Measurements from ENCODE around the gene PLPPR1. TPM values are rescaled to one million over a fixed set of nuclear protein-coding genes. Genes with fewer than 3 reads are reported as not detected.

The PLPPR1 gene
- total RNA-seq, 1 experiment from 2014 or later: not detected

DNA sequence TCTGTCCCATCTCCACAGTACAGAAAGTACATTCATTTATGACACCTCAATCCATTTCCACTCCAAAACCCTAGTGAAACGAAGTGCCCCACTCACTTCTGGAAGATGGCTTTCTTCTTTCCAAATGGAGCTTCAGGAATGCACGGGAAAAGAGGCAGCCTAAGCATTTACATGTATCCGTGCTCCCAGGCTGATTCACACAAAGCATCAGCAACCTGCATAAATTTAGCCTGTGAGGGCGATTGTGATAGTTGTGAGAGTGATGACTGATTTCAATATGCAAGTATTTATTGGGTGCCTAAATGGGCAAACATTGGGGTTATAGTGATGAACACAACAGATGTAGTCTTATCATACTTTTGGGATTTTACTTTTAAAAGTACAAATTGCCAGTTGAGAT is 86.6 kb downstream of the PLPPR1 start:
- Mint-ChIP-seq H3K4me3 (ENCODE audit: low read depth, unreplicated experiment) (no peak overlapping the region), H3K9me3 (ENCODE audit: low read depth, unreplicated experiment) (no peaks in the 10 kb centered on the region), H3K36me3 (ENCODE audit: insufficient read depth, unreplicated experiment) (no peaks in the 10 kb centered on the region), H3K27ac (ENCODE audit: unreplicated experiment) (no peak overlapping the region), H3K27me3 (ENCODE audit: unreplicated experiment) (peaks cover 44% of the 10 kb centered on the region), H3K4me1 (ENCODE audit: low read depth, unreplicated experiment) (no peaks in the 10 kb centered on the region)
- CTCF ChIA-PET: no interaction called here
- intact Hi-C loops (cut with micrococcal nuclease; ENCODE audit: unreplicated experiment): loop anchor here (10.0 kb wide), 1 partner anchor 340 kb away; no protein-coding TSS in a partner anchor
- TF ChIP-seq, protein P1, sequence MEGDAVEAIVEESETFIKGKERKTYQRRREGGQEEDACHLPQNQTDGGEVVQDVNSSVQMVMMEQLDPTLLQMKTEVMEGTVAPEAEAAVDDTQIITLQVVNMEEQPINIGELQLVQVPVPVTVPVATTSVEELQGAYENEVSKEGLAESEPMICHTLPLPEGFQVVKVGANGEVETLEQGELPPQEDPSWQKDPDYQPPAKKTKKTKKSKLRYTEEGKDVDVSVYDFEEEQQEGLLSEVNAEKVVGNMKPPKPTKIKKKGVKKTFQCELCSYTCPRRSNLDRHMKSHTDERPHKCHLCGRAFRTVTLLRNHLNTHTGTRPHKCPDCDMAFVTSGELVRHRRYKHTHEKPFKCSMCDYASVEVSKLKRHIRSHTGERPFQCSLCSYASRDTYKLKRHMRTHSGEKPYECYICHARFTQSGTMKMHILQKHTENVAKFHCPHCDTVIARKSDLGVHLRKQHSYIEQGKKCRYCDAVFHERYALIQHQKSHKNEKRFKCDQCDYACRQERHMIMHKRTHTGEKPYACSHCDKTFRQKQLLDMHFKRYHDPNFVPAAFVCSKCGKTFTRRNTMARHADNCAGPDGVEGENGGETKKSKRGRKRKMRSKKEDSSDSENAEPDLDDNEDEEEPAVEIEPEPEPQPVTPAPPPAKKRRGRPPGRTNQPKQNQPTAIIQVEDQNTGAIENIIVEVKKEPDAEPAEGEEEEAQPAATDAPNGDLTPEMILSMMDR (IDR thresholded peaks at IDR 0.05; ENCODE audit: unreplicated experiment): no peak
- DNase-seq: no peak
- no TSS peak for BruUV-seq (replicated peaks)

DNA sequence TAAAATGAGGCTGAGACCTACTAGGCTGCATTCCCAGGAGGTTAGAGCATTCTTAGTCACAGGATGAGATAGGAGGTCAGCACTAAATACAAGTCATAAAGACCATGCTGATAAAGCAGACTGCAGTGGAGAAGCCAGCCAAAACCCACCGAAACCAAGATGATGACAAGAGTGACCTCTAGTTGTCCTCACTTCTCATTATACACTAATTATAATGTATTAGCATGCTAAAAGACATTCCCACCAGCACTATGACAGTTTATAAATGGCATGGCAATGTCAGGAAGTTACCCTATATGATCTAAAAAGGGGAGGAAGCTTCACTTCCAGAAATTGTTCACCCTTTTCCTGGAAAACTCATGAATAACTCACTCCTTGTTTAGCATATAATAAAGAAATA is 88.6 kb downstream of the PLPPR1 start:
- no peak overlapping the region for H3K27ac Mint-ChIP-seq (ENCODE audit: unreplicated experiment)
- intact Hi-C loops (cut with micrococcal nuclease; ENCODE audit: unreplicated experiment): loop anchor here (10.0 kb wide), 1 partner anchor 338 kb away; no protein-coding TSS in a partner anchor
- H3K27me3 Mint-ChIP-seq (ENCODE audit: unreplicated experiment): peaks cover 44% of the 10 kb centered on the region
- H3K9me3 Mint-ChIP-seq (ENCODE audit: low read depth, unreplicated experiment): no peaks in the 10 kb centered on the region
- H3K4me3 Mint-ChIP-seq (ENCODE audit: low read depth, unreplicated experiment): no peak overlapping the region
- CTCF ChIA-PET: interaction anchor here (0.7 kb wide), 2 partner anchors 504 to 515 kb away, joined by 3 read pairs; no protein-coding TSS in a partner anchor
- H3K36me3 Mint-ChIP-seq (ENCODE audit: insufficient read depth, unreplicated experiment): no peaks in the 10 kb centered on the region
- BruUV-seq (replicated peaks): no TSS peak
- DNase-seq: no peak
- no peaks in the 10 kb centered on the region for H3K4me1 Mint-ChIP-seq (ENCODE audit: low read depth, unreplicated experiment)
- TF ChIP-seq, protein P1 (IDR thresholded peaks at IDR 0.05; ENCODE audit: unreplicated experiment): no peak

DNA sequence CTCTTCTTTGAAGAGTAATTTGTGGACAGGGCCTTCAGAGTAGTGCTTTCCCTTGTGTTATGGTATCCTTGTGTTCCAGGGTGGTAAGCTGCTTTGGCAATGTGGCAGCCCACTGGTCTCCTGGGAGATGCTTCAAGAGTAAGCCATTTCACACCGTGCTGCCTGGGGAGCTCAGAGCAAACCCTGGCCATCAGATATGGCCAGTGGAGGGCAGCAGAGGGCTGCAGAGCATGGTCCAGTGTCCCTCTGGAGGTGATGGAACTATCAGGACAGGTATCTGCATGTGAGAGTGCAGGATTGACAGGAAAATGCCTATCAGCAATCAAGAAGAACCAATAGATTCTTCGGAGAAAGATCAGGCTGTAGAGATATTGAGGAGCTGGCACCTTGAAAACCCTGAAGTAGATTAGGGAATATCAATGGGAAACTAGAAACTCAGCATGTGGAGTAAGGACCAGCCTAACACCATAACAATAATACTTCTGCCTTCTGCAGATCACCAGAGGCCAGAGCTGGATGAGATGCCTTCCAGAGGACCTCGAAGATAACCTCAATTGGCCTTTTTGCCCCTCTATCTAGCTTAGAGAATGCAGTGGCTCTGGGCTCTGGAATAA is 90.8 kb downstream of the PLPPR1 start:
- DNase-seq: peak; percentile 76
- TF ChIP-seq, protein P1 (IDR thresholded peaks at IDR 0.05; ENCODE audit: unreplicated experiment): peak; percentile 69
- intact Hi-C loops (cut with micrococcal nuclease; ENCODE audit: unreplicated experiment): loop anchor here (1.0 to 10.0 kb wide), 4 partner anchors 116 to 411 kb away; no protein-coding TSS in a partner anchor
- Mint-ChIP-seq H3K9me3 (ENCODE audit: low read depth, unreplicated experiment) (no peaks in the 10 kb centered on the region), H3K27me3 (ENCODE audit: unreplicated experiment) (peaks cover 33% of the 10 kb centered on the region), H3K4me3 (ENCODE audit: low read depth, unreplicated experiment) (no peak overlapping the region), H3K36me3 (ENCODE audit: insufficient read depth, unreplicated experiment) (no peaks in the 10 kb centered on the region), H3K4me1 (ENCODE audit: low read depth, unreplicated experiment) (no peaks in the 10 kb centered on the region), H3K27ac (ENCODE audit: unreplicated experiment) (no peak overlapping the region)
- CTCF ChIA-PET: interaction anchor here (0.6 to 2.0 kb wide), 6 partner anchors 116 to 279 kb away, joined by 3 to 21 read pairs (median 7); partner anchors contain the start of genes MRPL50 and ZNF189
- no TSS peak for BruUV-seq (replicated peaks)

DNA sequence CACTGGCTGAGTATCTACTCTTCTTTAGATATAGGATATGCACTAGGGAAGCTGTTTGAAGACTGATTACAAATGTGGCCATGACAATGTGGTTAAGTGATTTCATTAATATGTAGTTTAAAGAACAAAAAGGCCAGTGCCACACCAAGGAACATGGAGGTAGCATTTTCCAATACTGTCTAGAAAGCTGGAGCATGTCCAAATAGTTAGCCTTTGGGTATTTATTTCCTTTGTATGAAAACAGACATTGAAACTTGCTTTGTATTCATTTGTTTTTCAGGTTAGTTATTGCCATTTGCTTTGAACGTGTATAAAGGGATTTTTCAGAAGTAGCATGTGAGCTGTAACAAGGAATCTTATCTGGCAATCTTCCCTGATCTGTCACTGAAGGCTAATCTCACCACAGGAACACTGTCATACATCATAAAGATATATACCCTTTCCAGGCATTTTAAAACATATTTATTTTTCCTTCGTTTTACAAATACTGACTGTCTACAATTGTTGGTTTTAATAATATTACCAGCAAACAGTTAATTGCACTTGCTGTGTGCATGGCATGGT is 93.4 kb downstream of the PLPPR1 start:
- Mint-ChIP-seq H3K27me3 (ENCODE audit: unreplicated experiment) (peaks cover 26% of the 10 kb centered on the region), H3K4me3 (ENCODE audit: low read depth, unreplicated experiment) (no peak overlapping the region), H3K9me3 (ENCODE audit: low read depth, unreplicated experiment) (no peaks in the 10 kb centered on the region), H3K27ac (ENCODE audit: unreplicated experiment) (no peak overlapping the region), H3K4me1 (ENCODE audit: low read depth, unreplicated experiment) (no peaks in the 10 kb centered on the region), H3K36me3 (ENCODE audit: insufficient read depth, unreplicated experiment) (no peaks in the 10 kb centered on the region)
- intact Hi-C loops (cut with micrococcal nuclease; ENCODE audit: unreplicated experiment): no loop called here
- BruUV-seq (replicated peaks): no TSS peak
- CTCF ChIA-PET: interaction anchor here (2.1 kb wide), 1 partner anchor 190 kb away, joined by 7 read pairs; no protein-coding TSS in a partner anchor
- TF ChIP-seq, protein P1 (IDR thresholded peaks at IDR 0.05; ENCODE audit: unreplicated experiment): no peak
- DNase-seq: no peak
